GM23338 (cell line): Measurements from ENCODE around the gene MEOX1. TPM values are rescaled to one million over a fixed set of nuclear protein-coding genes. Genes with fewer than 3 reads are reported as not detected.

ENCODE experiments used
- ATAC-seq: fragments of 200-7000 bp; cut with Tn5 transposase; 3 replicates; pipeline ENCODE4 v1.9.1; 2020
- DNase-seq: peaks from one replicate; pipeline ENCODE4 v3.0.0-alpha.2; 2015; ENCODE audit warnings: low spot score
- H2AFZ ChIP-seq: fragments of 200-600 bp; sonication (generic); 2 replicates; pipeline ENCODE4 v1.8.0; 2016; ENCODE audit warnings: antibody characterized with exemption, mild to moderate bottlenecking, moderate library complexity
- H3F3A ChIP-seq: fragments of 200-600 bp; sonication (generic); replicated peaks from 2 replicates; pipeline ENCODE4 v1.8.0; 2017; ENCODE audit warnings: antibody characterized with exemption, mixed run types, low read depth
- H3K27ac ChIP-seq: fragments of 200-600 bp; sonication (generic); 2 replicates; pipeline ENCODE4 v1.6.1; 2016; ENCODE audit warnings: low read depth
- H3K27me3 ChIP-seq: fragments of 200-600 bp; sonication (generic); 2 replicates; pipeline ENCODE4 v1.8.0; 2016; ENCODE audit warnings: mild to moderate bottlenecking, mixed run types, moderate library complexity; ENCODE audit not compliant: insufficient read depth
- H3K36me3 ChIP-seq: fragments of 200-600 bp; sonication (generic); 2 replicates; pipeline ENCODE4 v1.8.0; 2016; ENCODE audit warnings: mild to moderate bottlenecking; ENCODE audit not compliant: insufficient read depth
- H3K4me1 ChIP-seq: fragments of 200-600 bp; sonication (generic); 2 replicates; pipeline ENCODE4 v1.8.0; 2016; ENCODE audit warnings: mild to moderate bottlenecking, moderate library complexity; ENCODE audit not compliant: insufficient read depth
- H3K4me2 ChIP-seq: fragments of 200-600 bp; sonication (generic); 2 replicates; pipeline ENCODE4 v1.7.1; 2017; ENCODE audit warnings: mixed run types
- H3K4me3 ChIP-seq: fragments of 200-600 bp; sonication (generic); 2 replicates; pipeline ENCODE4 v1.6.1; 2016; ENCODE audit warnings: mixed run types
- H3K79me2 ChIP-seq: fragments of 200-600 bp; sonication (generic); replicated peaks from 2 replicates; pipeline ENCODE4 v1.8.0; 2017; ENCODE audit warnings: mild to moderate bottlenecking; ENCODE audit not compliant: insufficient read depth
- H3K9me2 ChIP-seq: fragments of 200-600 bp; sonication (generic); 2 replicates; pipeline ENCODE4 v1.8.0; 2017; ENCODE audit not compliant: insufficient read depth
- H4K20me1 ChIP-seq: fragments of 200-600 bp; sonication (generic); replicated peaks from 2 replicates; pipeline ENCODE4 v1.8.0; 2017; ENCODE audit warnings: mild to moderate bottlenecking; ENCODE audit not compliant: insufficient read depth
- H3K27ac Mint-ChIP-seq: 2 replicates; pipeline ENCODE4 v1.8.0; 2020; ENCODE audit warnings: inconsistent platforms, mild to moderate bottlenecking, moderate library complexity, mixed read lengths
- H3K27me3 Mint-ChIP-seq: 3 replicates; pipeline ENCODE4 v1.8.0; 2022; ENCODE audit warnings: low read depth, mild to moderate bottlenecking, moderate library complexity, mixed read lengths, inconsistent platforms; ENCODE audit not compliant: insufficient read depth, poor library complexity
- H3K36me3 Mint-ChIP-seq: 3 replicates; pipeline ENCODE4 v1.8.0; 2021; ENCODE audit warnings: low read depth, mild to moderate bottlenecking, inconsistent platforms, moderate library complexity, mixed read lengths
- H3K4me1 Mint-ChIP-seq: 3 replicates; pipeline ENCODE4 v1.8.0; 2020; ENCODE audit warnings: mild to moderate bottlenecking, inconsistent platforms, mixed read lengths
- H3K4me3 Mint-ChIP-seq: 3 replicates; pipeline ENCODE4 v1.8.0; 2021; ENCODE audit warnings: moderate library complexity, mild to moderate bottlenecking, inconsistent platforms, mixed read lengths
- H3K9me3 Mint-ChIP-seq: 3 replicates; pipeline ENCODE4 v1.8.0; 2020; ENCODE audit warnings: moderate library complexity, mild to moderate bottlenecking, inconsistent platforms, mixed read lengths
- CREB1 ChIP-seq: fragments of 250-450 bp; sonication (Bioruptor Pico); IDR thresholded peaks from 2 replicates; pipeline ENCODE4 v1.5.0; 2020; ENCODE audit warnings: low read depth, mild to moderate bottlenecking, moderate library complexity
- CTCF ChIP-seq, 2 experiments: fragments of 200-600 bp in 1 of 2; sonication (generic) in 1 of 2; conservative IDR thresholded peaks; 2 replicates each; pipeline versions ENCODE4 v1.5.1 to v1.6.1; 2016 to 2017; ENCODE audit warnings: antibody characterized with exemption in 2 of 2, low read depth in 2 of 2, mild to moderate bottlenecking in 2 of 2, moderate library complexity in 1 of 2
- ETS1 ChIP-seq: IDR thresholded peaks from 2 replicates; pipeline ENCODE4 v1.6.1; 2016; ENCODE audit warnings: antibody characterized with exemption
- EZH2 ChIP-seq: fragments of 200-600 bp; sonication (generic); IDR thresholded peaks from one replicate; pipeline ENCODE4 v1.8.0; 2017; ENCODE audit warnings: antibody characterized with exemption, mild to moderate bottlenecking, low read depth; ENCODE audit not compliant: unreplicated experiment
- EZH2phosphoT487 ChIP-seq: fragments of 200-600 bp; sonication (generic); IDR thresholded peaks from one replicate; pipeline ENCODE4 v1.8.1; 2018; ENCODE audit warnings: antibody characterized with exemption; ENCODE audit not compliant: unreplicated experiment
- JUNB ChIP-seq: IDR thresholded peaks from one replicate; pipeline ENCODE4 v1.6.1; 2016; ENCODE audit warnings: antibody characterized with exemption; ENCODE audit not compliant: unreplicated experiment
- NANOG ChIP-seq: IDR thresholded peaks from 2 replicates; pipeline ENCODE4 v1.6.1; 2016; ENCODE audit warnings: antibody characterized with exemption, borderline replicate concordance
- POLR2AphosphoS5 ChIP-seq: IDR thresholded peaks from 2 replicates; pipeline ENCODE4 v1.6.1; 2016; ENCODE audit warnings: antibody characterized with exemption, low read depth
- REST ChIP-seq: IDR thresholded peaks from one replicate; pipeline ENCODE4 v1.6.1; 2018; ENCODE audit warnings: antibody characterized with exemption; ENCODE audit not compliant: unreplicated experiment
- STAT1 ChIP-seq: IDR thresholded peaks from one replicate; pipeline ENCODE4 v1.6.1; 2016; ENCODE audit warnings: antibody characterized with exemption; ENCODE audit not compliant: unreplicated experiment
- ZNF114 ChIP-seq: fragments of 250-450 bp; sonication (Bioruptor Pico); IDR thresholded peaks from 2 replicates; pipeline ENCODE4 v1.5.0; 2020; ENCODE audit warnings: mild to moderate bottlenecking, moderate library complexity
- ZNF331 ChIP-seq: fragments of 250-450 bp; sonication (Bioruptor Pico); IDR thresholded peaks from 2 replicates; pipeline ENCODE4 v1.5.0; 2020; ENCODE audit warnings: low read depth, mild to moderate bottlenecking, moderate library complexity
- ZNF462 ChIP-seq: fragments of 250-450 bp; sonication (Bioruptor Pico); IDR thresholded peaks from 2 replicates; pipeline ENCODE4 v1.5.0; 2020; ENCODE audit warnings: mild to moderate bottlenecking, moderate library complexity
- polyA plus RNA-seq: library from polyadenylated mRNA; unstranded; fragments of >200 nt; fragmentation: Nextera tagmentation; extraction: Ambion mirVana; gene quantifications from 2 replicates; pipeline ENCODE4 v1.2.1, GENCODE V29; 2016
- total RNA-seq: library from RNA; depleted of rRNA; stranded (reverse); fragments of >200 nt; shearing (Covaris generic); gene quantifications from 2 replicates; pipeline ENCODE4 v1.2.3, GENCODE V29; 2014

The MEOX1 gene
- total and polyA plus RNA-seq, 2 experiments from 2014 or later: not detected

GRCh38 chr17:43689131-43689530 is 27.4 kb upstream of the MEOX1 start:
- Histone ChIP-seq H2AFZ (no peak overlapping the region), H3K9me2 (no peaks in the 10 kb centered on the region)
- no peak for TF ChIP-seq STAT1
- no peak for TF ChIP-seq NANOG
- no peak for TF ChIP-seq CTCF (conservative IDR thresholded peaks at IDR 0.05; ENCODE audit: low read depth in 2 of 2)
- TF ChIP-seq REST: no peak
- TF ChIP-seq JUNB: no peak
- no peak for TF ChIP-seq ZNF331
- TF ChIP-seq CREB1 (CRISPR knock-in tag): no peak
- TF ChIP-seq EZH2phosphoT487: no peak
- TF ChIP-seq ZNF114: no peak
- TF ChIP-seq EZH2: no peak
- no peak for TF ChIP-seq ETS1
- TF ChIP-seq POLR2AphosphoS5: no peak
- no peak for TF ChIP-seq ZNF462

More at GRCh38 chr17:43689131-43689530, 27.4 kb upstream of the MEOX1 start:
- DNase-seq (no peak), ATAC-seq (no peak)
- Histone ChIP-seq H3K79me2 (no peaks in the 10 kb centered on the region), H3K4me2 (no peak overlapping the region), H3K27ac (no peak overlapping the region), H3K4me3 (no peak overlapping the region), H4K20me1 (no peaks in the 10 kb centered on the region), H3K36me3 (no peaks in the 10 kb centered on the region), H3F3A (no peaks in the 10 kb centered on the region), H3K27me3 (no peaks in the 10 kb centered on the region), H3K4me1 (no peaks in the 10 kb centered on the region)
- Mint-ChIP-seq H3K27ac (no peak overlapping the region), H3K36me3 (no peaks in the 10 kb centered on the region), H3K4me3 (no peak overlapping the region; the same call in 2 of the 3 replicates), H3K9me3 (no peaks in the 10 kb centered on the region; the same call in 2 of the 3 replicates), H3K27me3 (peaks cover 9% of the 10 kb centered on the region), H3K4me1 (peaks cover 9% of the 10 kb centered on the region)
